GM10266 (cell line): Measurements from ENCODE around the gene SLX4IP.

ENCODE experiments used
- DNase-seq: peaks from one replicate; pipeline ENCODE4 v3.0.0; 2012; ENCODE audit errors: extremely low spot score
- CTCF ChIP-seq: IDR thresholded peaks from 2 replicates; pipeline ENCODE4 v1.5.1; 2012; ENCODE audit warnings: mild to moderate bottlenecking, low read depth; ENCODE audit not compliant: control insufficient read depth, insufficient read depth; ENCODE audit errors: missing control alignments

Gene SLX4IP

GRCh38 chr20:10637563-10637962 is 202.5 kb downstream of the SLX4IP start:
- DNase-seq = no peak
- no peak for TF ChIP-seq CTCF

- TF ChIP-seq CTCF = no peak
- DNase-seq = no peak
Measured at GRCh38 chr20:10639077-10639736, 204.1 kb downstream of the SLX4IP start.

- no peak for DNase-seq
- no peak for TF ChIP-seq CTCF
Measured at GRCh38 chr20:10639737-10640556, 204.8 kb downstream of the SLX4IP start.

- DNase-seq = no peak
- no peak for TF ChIP-seq CTCF
Measured at GRCh38 chr20:10640897-10641296, 205.8 kb downstream of the SLX4IP start.

GRCh38 chr20:10641467-10641866 is 206.4 kb downstream of the SLX4IP start:
- no peak for TF ChIP-seq CTCF

GRCh38 chr20:10641893-10642292 is 206.8 kb downstream of the SLX4IP start:
- no peak for DNase-seq
- TF ChIP-seq CTCF = no peak

More at GRCh38 chr20:10641467-10641866, 206.4 kb downstream of the SLX4IP start:
- no peak for DNase-seq
